Measurements from ENCODE around the gene DUSP9. TPM values are rescaled to one million over a fixed set of nuclear protein-coding genes. Genes with fewer than 3 reads are reported as not detected.

Gene DUSP9
- total and polyA plus RNA-seq, 2 donors (not counting 3 experiments of a cell fraction or from before 2014, with no cell fraction given) = 0.04 TPM; not detected in 1

DNA sequence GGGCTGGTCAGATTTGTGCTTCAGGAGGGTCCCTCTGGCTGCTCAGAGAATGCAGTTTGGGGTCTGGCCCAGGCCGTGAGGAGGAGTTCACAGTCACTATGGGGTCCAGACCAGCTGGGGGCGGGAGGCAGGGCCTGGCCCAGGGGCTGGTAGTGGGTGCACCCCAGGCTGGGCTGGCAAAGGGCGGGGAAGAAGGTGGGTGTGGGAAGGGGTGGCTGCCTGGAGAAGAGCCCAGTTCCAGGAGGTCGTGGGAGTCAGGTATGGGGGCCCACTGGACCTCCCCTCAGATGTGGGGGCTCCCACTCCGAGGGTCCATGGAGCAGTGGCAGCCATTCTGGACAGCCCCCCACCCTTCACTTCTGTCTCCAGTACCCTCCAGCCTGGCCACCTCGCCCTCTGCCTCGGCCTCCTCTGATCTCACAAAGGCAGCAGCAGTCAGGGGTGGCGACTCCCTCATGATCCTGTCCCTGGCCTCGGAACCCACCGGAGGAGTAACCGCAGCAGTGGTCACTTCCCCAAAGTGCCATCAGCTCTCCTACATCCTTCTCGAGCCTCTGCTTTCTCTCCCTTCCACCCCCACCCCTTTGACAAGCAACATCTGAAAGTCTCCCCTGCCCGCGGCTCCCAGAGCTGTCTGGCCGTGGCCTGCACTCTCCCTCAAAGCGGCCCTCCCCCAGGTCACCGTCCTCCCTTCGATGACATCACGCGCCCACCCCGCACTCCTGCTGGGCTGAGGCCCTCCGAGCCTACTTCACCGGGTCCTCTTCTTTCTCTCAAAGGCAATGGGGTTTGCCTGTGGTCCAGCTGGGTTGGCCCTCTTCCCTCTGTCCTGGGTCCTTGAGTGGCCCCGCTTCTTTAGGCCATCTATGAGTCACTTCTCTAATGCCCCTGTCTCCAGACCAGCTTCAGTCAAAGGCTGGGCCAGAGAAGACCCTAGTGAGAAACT, 39.0 kb downstream of the DUSP9 start:
- TF ChIP-seq, protein P1, sequence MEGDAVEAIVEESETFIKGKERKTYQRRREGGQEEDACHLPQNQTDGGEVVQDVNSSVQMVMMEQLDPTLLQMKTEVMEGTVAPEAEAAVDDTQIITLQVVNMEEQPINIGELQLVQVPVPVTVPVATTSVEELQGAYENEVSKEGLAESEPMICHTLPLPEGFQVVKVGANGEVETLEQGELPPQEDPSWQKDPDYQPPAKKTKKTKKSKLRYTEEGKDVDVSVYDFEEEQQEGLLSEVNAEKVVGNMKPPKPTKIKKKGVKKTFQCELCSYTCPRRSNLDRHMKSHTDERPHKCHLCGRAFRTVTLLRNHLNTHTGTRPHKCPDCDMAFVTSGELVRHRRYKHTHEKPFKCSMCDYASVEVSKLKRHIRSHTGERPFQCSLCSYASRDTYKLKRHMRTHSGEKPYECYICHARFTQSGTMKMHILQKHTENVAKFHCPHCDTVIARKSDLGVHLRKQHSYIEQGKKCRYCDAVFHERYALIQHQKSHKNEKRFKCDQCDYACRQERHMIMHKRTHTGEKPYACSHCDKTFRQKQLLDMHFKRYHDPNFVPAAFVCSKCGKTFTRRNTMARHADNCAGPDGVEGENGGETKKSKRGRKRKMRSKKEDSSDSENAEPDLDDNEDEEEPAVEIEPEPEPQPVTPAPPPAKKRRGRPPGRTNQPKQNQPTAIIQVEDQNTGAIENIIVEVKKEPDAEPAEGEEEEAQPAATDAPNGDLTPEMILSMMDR (IDR thresholded peaks at IDR 0.05; ENCODE audit: extremely low read depth in 1 of 2, insufficient read depth in 1 of 2, low read depth in 1 of 2, low read length in 2 of 2) = no peak
- TF ChIP-seq POLR2AphosphoS5 (IDR thresholded peaks at IDR 0.05; ENCODE audit: insufficient read depth, low read depth, low read length) = no peak
- no peak for TF ChIP-seq JUN (IDR thresholded peaks at IDR 0.05; ENCODE audit: borderline replicate concordance, insufficient read depth, insufficient read length, low read depth)
- H2AFZ ChIP-seq (ENCODE audit: low read depth, low read length) = no peak overlapping the region
- intact Hi-C loops (cut with micrococcal nuclease) (no loop called here), dilution Hi-C loops (cut with MboI; ENCODE audit: extremely low pct_ligation_motif_present, low sequenced_read_pairs) (no loop called here)
- FAIRE-seq (no peak), DNase-seq (ENCODE audit: low read depth, low spot score) (no peak)
- H3K4me1 ChIP-seq (ENCODE audit: control insufficient read depth, extremely low read depth, insufficient read depth, low read length) = peaks cover 4% of the 10 kb centered on the region
- no peaks in the 10 kb centered on the region for H3K9me1 ChIP-seq (replicated peaks; ENCODE audit: control insufficient read depth, extremely low read depth, insufficient read depth, low read length)
- no peaks in the 10 kb centered on the region for H3K79me2 ChIP-seq (ENCODE audit: control insufficient read depth, insufficient read depth, low read length)
- no peaks in the 10 kb centered on the region for H3K27me3 ChIP-seq (ENCODE audit: control insufficient read depth in 2 of 2, insufficient read depth in 2 of 2, low read length in 2 of 2)
- no TSS peak for BruUV-seq (replicated peaks)
- no peaks in the 10 kb centered on the region for H3K9me3 ChIP-seq (replicated peaks; ENCODE audit: control insufficient read depth, insufficient read depth, low read length)
- POLR2A ChIA-PET = no interaction called here
- CTCF ChIA-PET = interaction anchor here (0.7 to 4.2 kb wide), 2 partner anchors 22 to 77 kb away, joined by 3 to 30 read pairs; no protein-coding TSS in a partner anchor
- H3K4me3 ChIP-seq (replicated peaks in 1 of 3; ENCODE audit: insufficient read depth in 1 of 3, low read depth in 1 of 3, low read length in 3 of 3) = no peak overlapping the region
- H4K20me1 ChIP-seq (replicated peaks; ENCODE audit: control insufficient read depth, extremely low read depth, insufficient read depth, low read length) = no peaks in the 10 kb centered on the region
- no peak overlapping the region for H3K27ac ChIP-seq (ENCODE audit: insufficient read depth, low read depth, low read length)
- H3K4me2 ChIP-seq (ENCODE audit: insufficient read depth, low read length) = no peak overlapping the region
- no peak overlapping the region for H3K9ac ChIP-seq (replicated peaks; ENCODE audit: extremely low read depth, insufficient read depth, low read length)
- H3K36me3 ChIP-seq (ENCODE audit: control insufficient read depth in 2 of 2, extremely low read depth in 1 of 2, insufficient read depth in 2 of 2, low read length in 2 of 2) = no peaks in the 10 kb centered on the region

DNA sequence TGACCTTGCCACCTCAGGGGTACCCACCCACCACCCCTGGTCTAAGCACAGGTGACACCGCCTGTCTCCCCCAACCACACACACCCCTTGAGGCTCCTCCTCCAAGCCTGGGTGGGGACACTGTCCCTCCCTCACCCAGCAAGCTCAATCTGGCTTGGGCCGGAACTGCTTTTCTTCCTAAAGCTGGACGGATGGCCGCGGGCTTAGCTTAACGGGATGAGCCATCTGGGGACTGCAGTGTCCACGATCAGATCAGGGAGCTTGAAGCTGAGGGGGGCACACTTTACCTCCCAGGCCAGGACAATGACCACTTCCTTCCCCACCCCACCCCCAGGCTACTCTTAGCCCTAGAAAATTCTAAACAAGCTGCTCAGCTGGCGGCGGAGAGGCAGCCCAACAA, 39.7 kb downstream of the DUSP9 start:
- Histone ChIP-seq H4K20me1 (replicated peaks; ENCODE audit: control insufficient read depth, extremely low read depth, insufficient read depth, low read length) (no peaks in the 10 kb centered on the region), H3K9me1 (replicated peaks; ENCODE audit: control insufficient read depth, extremely low read depth, insufficient read depth, low read length) (no peaks in the 10 kb centered on the region), H3K4me2 (ENCODE audit: insufficient read depth, low read length) (no peak overlapping the region), H3K4me1 (ENCODE audit: control insufficient read depth, extremely low read depth, insufficient read depth, low read length) (peaks cover 4% of the 10 kb centered on the region), H3K9me3 (replicated peaks; ENCODE audit: control insufficient read depth, insufficient read depth, low read length) (no peaks in the 10 kb centered on the region), H3K36me3 (ENCODE audit: control insufficient read depth in 2 of 2, extremely low read depth in 1 of 2, insufficient read depth in 2 of 2, low read length in 2 of 2) (no peaks in the 10 kb centered on the region), H3K27me3 (ENCODE audit: control insufficient read depth in 2 of 2, insufficient read depth in 2 of 2, low read length in 2 of 2) (no peaks in the 10 kb centered on the region), H3K27ac (ENCODE audit: insufficient read depth, low read depth, low read length) (no peak overlapping the region), H3K79me2 (ENCODE audit: control insufficient read depth, insufficient read depth, low read length) (no peaks in the 10 kb centered on the region), H2AFZ (ENCODE audit: low read depth, low read length) (no peak overlapping the region), H3K4me3 (replicated peaks in 1 of 3; ENCODE audit: insufficient read depth in 1 of 3, low read depth in 1 of 3, low read length in 3 of 3) (no peak overlapping the region), H3K9ac (replicated peaks; ENCODE audit: extremely low read depth, insufficient read depth, low read length) (no peak overlapping the region)
- POLR2A ChIA-PET = no interaction called here
- TF ChIP-seq POLR2A (IDR thresholded peaks at IDR 0.05; ENCODE audit: low read depth, low read length) (no peak), POLR2AphosphoS5 (IDR thresholded peaks at IDR 0.05; ENCODE audit: insufficient read depth, low read depth, low read length) (no peak), MYC (IDR thresholded peaks at IDR 0.05; ENCODE audit: low read depth, low read length) (no peak), JUN (IDR thresholded peaks at IDR 0.05; ENCODE audit: borderline replicate concordance, insufficient read depth, insufficient read length, low read depth) (no peak), FOS (IDR thresholded peaks at IDR 0.05; ENCODE audit: borderline replicate concordance, insufficient read depth, low read length) (no peak), EZH2 (IDR thresholded peaks at IDR 0.05; ENCODE audit: borderline replicate concordance, low read depth, low read length, severe bottlenecking) (no peak), GATA2 (IDR thresholded peaks at IDR 0.05; ENCODE audit: insufficient read depth, insufficient read length, low read depth, low read length) (no peak)
- TF ChIP-seq, protein P1 (IDR thresholded peaks at IDR 0.05; ENCODE audit: extremely low read depth in 1 of 2, insufficient read depth in 1 of 2, low read depth in 1 of 2, low read length in 2 of 2) = no peak
- TF ChIP-seq, protein P2, sequence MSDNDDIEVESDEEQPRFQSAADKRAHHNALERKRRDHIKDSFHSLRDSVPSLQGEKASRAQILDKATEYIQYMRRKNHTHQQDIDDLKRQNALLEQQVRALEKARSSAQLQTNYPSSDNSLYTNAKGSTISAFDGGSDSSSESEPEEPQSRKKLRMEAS (IDR thresholded peaks at IDR 0.05; ENCODE audit: insufficient read depth, insufficient read length) = no peak
- CTCF ChIA-PET = interaction anchor here (0.7 to 4.2 kb wide), 4 partner anchors 19 to 96 kb away, joined by 3 to 30 read pairs (median 4); no protein-coding TSS in a partner anchor
- BruUV-seq (replicated peaks) = no TSS peak
- dilution Hi-C loops (cut with MboI; ENCODE audit: extremely low pct_ligation_motif_present, low sequenced_read_pairs) = no loop called here
- DNase-seq (ENCODE audit: low read depth, low spot score) (no peak), FAIRE-seq (no peak)
- intact Hi-C loops (cut with micrococcal nuclease) = no loop called here
